PFSK-1 (cell line): Measurements from ENCODE around the gene PEF1.

Experiments used
- FOXP2 ChIP-seq: optimal IDR thresholded peaks from 2 replicates; pipeline ENCODE3; 2011; ENCODE audit warnings: borderline replicate concordance, control low read depth, inconsistent platforms; ENCODE audit not compliant: insufficient read depth; ENCODE audit errors: extremely low read length, extremely low read depth
- POLR2AphosphoS5 ChIP-seq: IDR thresholded peaks from 2 replicates; pipeline ENCODE4 v1.6.1; 2012; ENCODE audit warnings: low read depth, mild to moderate bottlenecking, control low read depth, low read length, moderate library complexity
- SIN3A ChIP-seq: IDR thresholded peaks from 2 replicates; pipeline ENCODE4 v1.6.1; 2012; ENCODE audit warnings: mild to moderate bottlenecking, low read length, moderate library complexity, borderline replicate concordance; ENCODE audit not compliant: insufficient read depth
- TAF1 ChIP-seq: IDR thresholded peaks from 2 replicates; pipeline ENCODE4 v1.6.1; 2012; ENCODE audit warnings: low read length, control low read depth, borderline replicate concordance; ENCODE audit not compliant: insufficient read depth
- TF ChIP-seq, protein P1 (sequence below), 2 experiments: IDR thresholded peaks; 2 replicates each; pipeline versions ENCODE4 v1.6.1 to v1.8.0; 2011 to 2012; ENCODE audit warnings: low read depth in 2 of 2, low read length in 2 of 2, control low read depth in 1 of 2, inconsistent platforms in 1 of 2, mild to moderate bottlenecking in 1 of 2, moderate library complexity in 1 of 2; ENCODE audit not compliant: insufficient read depth in 1 of 2

DNA sequence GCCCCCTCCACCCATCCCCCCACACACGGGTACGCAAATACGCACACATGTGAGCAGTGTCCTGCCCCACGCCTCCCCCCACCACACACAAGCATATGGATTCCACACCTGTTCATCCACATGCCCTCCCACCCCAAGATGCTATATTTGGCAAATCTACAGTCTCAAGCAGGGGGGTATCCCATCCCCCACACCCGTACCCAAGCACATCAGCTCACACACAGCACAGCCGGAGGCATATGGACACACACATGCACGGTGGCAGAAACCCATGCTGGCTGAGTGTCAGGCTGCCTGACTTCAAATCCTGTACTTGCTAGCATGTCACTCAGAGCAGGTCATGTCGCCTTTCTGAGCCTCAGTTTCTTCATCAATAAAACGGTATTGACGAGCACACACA lies 48.6 kb upstream of the PEF1 start:
- TF ChIP-seq POLR2AphosphoS5 (no peak), SIN3A (no peak), TAF1 (no peak), FOXP2 (no peak)
- TF ChIP-seq, protein P1, sequence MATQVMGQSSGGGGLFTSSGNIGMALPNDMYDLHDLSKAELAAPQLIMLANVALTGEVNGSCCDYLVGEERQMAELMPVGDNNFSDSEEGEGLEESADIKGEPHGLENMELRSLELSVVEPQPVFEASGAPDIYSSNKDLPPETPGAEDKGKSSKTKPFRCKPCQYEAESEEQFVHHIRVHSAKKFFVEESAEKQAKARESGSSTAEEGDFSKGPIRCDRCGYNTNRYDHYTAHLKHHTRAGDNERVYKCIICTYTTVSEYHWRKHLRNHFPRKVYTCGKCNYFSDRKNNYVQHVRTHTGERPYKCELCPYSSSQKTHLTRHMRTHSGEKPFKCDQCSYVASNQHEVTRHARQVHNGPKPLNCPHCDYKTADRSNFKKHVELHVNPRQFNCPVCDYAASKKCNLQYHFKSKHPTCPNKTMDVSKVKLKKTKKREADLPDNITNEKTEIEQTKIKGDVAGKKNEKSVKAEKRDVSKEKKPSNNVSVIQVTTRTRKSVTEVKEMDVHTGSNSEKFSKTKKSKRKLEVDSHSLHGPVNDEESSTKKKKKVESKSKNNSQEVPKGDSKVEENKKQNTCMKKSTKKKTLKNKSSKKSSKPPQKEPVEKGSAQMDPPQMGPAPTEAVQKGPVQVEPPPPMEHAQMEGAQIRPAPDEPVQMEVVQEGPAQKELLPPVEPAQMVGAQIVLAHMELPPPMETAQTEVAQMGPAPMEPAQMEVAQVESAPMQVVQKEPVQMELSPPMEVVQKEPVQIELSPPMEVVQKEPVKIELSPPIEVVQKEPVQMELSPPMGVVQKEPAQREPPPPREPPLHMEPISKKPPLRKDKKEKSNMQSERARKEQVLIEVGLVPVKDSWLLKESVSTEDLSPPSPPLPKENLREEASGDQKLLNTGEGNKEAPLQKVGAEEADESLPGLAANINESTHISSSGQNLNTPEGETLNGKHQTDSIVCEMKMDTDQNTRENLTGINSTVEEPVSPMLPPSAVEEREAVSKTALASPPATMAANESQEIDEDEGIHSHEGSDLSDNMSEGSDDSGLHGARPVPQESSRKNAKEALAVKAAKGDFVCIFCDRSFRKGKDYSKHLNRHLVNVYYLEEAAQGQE (IDR thresholded peaks at IDR 0.05; ENCODE audit: insufficient read depth in 1 of 2, low read depth in 2 of 2, low read length in 2 of 2): no peak
